SK-N-SH treated with all-trans-retinoic acid at 6 μM for 48 hours (cell line): ENCODE measurements around the gene STAMBPL1.

Experiments
- ATAC-seq: fragments of 200-7000 bp; cut with Tn5 transposase; 3 replicates; pipeline ENCODE4 v1.9.1; 2020; ENCODE audit warnings: mild to moderate bottlenecking, moderate library complexity
- BACH2 ChIP-seq: fragments of 250-450 bp; sonication (Bioruptor Pico); IDR thresholded peaks from 2 replicates; pipeline ENCODE4 v1.9.0; 2021; ENCODE audit warnings: mild to moderate bottlenecking, borderline replicate concordance
- CSDC2 ChIP-seq: fragments of 250-450 bp; sonication (Bioruptor Pico); IDR thresholded peaks from 2 replicates; pipeline ENCODE4 v1.5.0; 2020; ENCODE audit warnings: mild to moderate bottlenecking, moderate library complexity
- ESRRG ChIP-seq: fragments of 250-450 bp; sonication (Bioruptor Pico); IDR thresholded peaks from 2 replicates; pipeline ENCODE4 v1.6.1; 2021; ENCODE audit warnings: mild to moderate bottlenecking
- GLIS3 ChIP-seq: fragments of 250-450 bp; sonication (Bioruptor Pico); IDR thresholded peaks from 2 replicates; pipeline ENCODE4 v1.5.0; 2020; ENCODE audit warnings: mild to moderate bottlenecking, moderate library complexity
- ISL1 ChIP-seq: fragments of 250-450 bp; sonication (Bioruptor Pico); IDR thresholded peaks from 2 replicates; pipeline ENCODE4 v2.1.2; 2022; ENCODE audit warnings: mild to moderate bottlenecking, moderate library complexity
- OSR1 ChIP-seq: fragments of 250-450 bp; sonication (Bioruptor Pico); IDR thresholded peaks from 2 replicates; pipeline ENCODE4 v1.8.0; 2022; ENCODE audit warnings: moderate library complexity, mild to moderate bottlenecking, inconsistent platforms
- RARB ChIP-seq: fragments of 250-450 bp; sonication (Bioruptor Pico); IDR thresholded peaks from 2 replicates; pipeline ENCODE4 v1.8.0; 2021; ENCODE audit warnings: mild to moderate bottlenecking, moderate library complexity
- SNAI2 ChIP-seq: fragments of 250-450 bp; sonication (Bioruptor Pico); IDR thresholded peaks from 2 replicates; pipeline ENCODE4 v1.5.0; 2020; ENCODE audit warnings: mild to moderate bottlenecking, moderate library complexity
- TCF4 ChIP-seq: fragments of 250-450 bp; sonication (Bioruptor Pico); IDR thresholded peaks from 2 replicates; pipeline ENCODE4 v1.8.0; 2021; ENCODE audit warnings: mild to moderate bottlenecking, moderate library complexity, borderline replicate concordance
- TOX ChIP-seq: fragments of 250-450 bp; sonication (Bioruptor Pico); IDR thresholded peaks from 2 replicates; pipeline ENCODE4 v1.8.0; 2021; ENCODE audit warnings: mild to moderate bottlenecking, moderate library complexity, borderline replicate concordance
- ZC3H10 ChIP-seq: fragments of 250-450 bp; sonication (Bioruptor Pico); IDR thresholded peaks from 2 replicates; pipeline ENCODE4 v1.5.1; 2021; ENCODE audit warnings: mild to moderate bottlenecking, moderate library complexity
- ZFP3 ChIP-seq: fragments of 250-450 bp; sonication (Bioruptor Pico); IDR thresholded peaks from 2 replicates; pipeline ENCODE4 v1.5.0; 2020; ENCODE audit warnings: mild to moderate bottlenecking, moderate library complexity
- ZFP30 ChIP-seq: fragments of 450-650 bp; formaldehyde crosslinking; IDR thresholded peaks from 2 replicates; pipeline ENCODE4 v1.5.0; 2022; ENCODE audit warnings: mild to moderate bottlenecking, moderate library complexity
- ZNF565 ChIP-seq: fragments of 450-650 bp; formaldehyde crosslinking; conservative IDR thresholded peaks from 2 replicates; pipeline ENCODE4 v1.5.0; 2020; ENCODE audit warnings: low read depth, mild to moderate bottlenecking, moderate library complexity
- ZNF70 ChIP-seq: fragments of 450-650 bp; formaldehyde crosslinking; IDR thresholded peaks from 2 replicates; pipeline ENCODE4 v1.5.0; 2020; ENCODE audit warnings: mild to moderate bottlenecking, moderate library complexity
- ZNF8 ChIP-seq: fragments of 450-650 bp; formaldehyde crosslinking; IDR thresholded peaks from 2 replicates; pipeline ENCODE4 v1.5.0; 2020; ENCODE audit warnings: mild to moderate bottlenecking, moderate library complexity
- TF ChIP-seq, protein P1 (sequence below): fragments of 250-450 bp; sonication (Bioruptor Pico); IDR thresholded peaks from 2 replicates; pipeline ENCODE4 v1.5.0; 2020; ENCODE audit warnings: mild to moderate bottlenecking, moderate library complexity
- TF ChIP-seq, protein P2 (sequence below): fragments of 250-450 bp; sonication (Bioruptor Pico); IDR thresholded peaks from 2 replicates; pipeline ENCODE4 v1.5.1; 2020; ENCODE audit warnings: low read depth, mild to moderate bottlenecking, moderate library complexity
- TF ChIP-seq, protein P3 (sequence below): fragments of 250-450 bp; sonication (Bioruptor Pico); IDR thresholded peaks from 2 replicates; pipeline ENCODE4 v1.5.1; 2021; ENCODE audit warnings: mild to moderate bottlenecking, moderate library complexity
- TF ChIP-seq, protein P4 (sequence below): fragments of 250-450 bp; sonication (Bioruptor Pico); IDR thresholded peaks from 2 replicates; pipeline ENCODE4 v1.8.0; 2020; ENCODE audit warnings: mild to moderate bottlenecking, moderate library complexity, borderline replicate concordance
- TF ChIP-seq, protein P5 (sequence below): fragments of 250-450 bp; sonication (Bioruptor Pico); IDR thresholded peaks from 2 replicates; pipeline ENCODE4 v1.8.0; 2021; ENCODE audit warnings: low read depth, mild to moderate bottlenecking, moderate library complexity, borderline replicate concordance

STAMBPL1 gene

DNA sequence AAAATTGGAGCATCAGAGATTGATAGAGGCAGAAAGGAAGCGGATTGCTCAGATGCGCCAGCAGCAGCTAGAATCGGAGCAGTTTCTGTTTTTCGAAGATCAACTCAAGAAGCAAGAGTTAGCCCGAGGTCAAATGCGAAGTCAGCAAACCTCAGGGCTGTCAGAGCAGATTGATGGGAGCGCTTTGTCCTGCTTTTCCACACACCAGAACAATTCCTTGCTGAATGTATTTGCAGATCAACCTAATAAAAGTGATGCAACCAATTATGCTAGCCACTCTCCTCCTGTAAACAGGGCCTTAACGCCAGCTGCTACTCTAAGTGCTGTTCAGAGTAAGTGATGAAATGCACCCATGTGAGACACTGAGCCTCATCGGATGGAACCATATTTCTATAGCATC, 33.1 kb downstream of the STAMBPL1 start:
- peak; percentile 45 for ATAC-seq
- TF ChIP-seq CSDC2 (CRISPR knock-in tag) (peak; percentile 45; the same call in 1 of the 2 replicates), ZNF70 (CRISPR knock-in tag) (peak; percentile 90), ZNF8 (CRISPR knock-in tag) (no peak), SNAI2 (CRISPR knock-in tag) (no peak), ISL1 (CRISPR knock-in tag) (peak; percentile 63)
- TF ChIP-seq, protein P1, sequence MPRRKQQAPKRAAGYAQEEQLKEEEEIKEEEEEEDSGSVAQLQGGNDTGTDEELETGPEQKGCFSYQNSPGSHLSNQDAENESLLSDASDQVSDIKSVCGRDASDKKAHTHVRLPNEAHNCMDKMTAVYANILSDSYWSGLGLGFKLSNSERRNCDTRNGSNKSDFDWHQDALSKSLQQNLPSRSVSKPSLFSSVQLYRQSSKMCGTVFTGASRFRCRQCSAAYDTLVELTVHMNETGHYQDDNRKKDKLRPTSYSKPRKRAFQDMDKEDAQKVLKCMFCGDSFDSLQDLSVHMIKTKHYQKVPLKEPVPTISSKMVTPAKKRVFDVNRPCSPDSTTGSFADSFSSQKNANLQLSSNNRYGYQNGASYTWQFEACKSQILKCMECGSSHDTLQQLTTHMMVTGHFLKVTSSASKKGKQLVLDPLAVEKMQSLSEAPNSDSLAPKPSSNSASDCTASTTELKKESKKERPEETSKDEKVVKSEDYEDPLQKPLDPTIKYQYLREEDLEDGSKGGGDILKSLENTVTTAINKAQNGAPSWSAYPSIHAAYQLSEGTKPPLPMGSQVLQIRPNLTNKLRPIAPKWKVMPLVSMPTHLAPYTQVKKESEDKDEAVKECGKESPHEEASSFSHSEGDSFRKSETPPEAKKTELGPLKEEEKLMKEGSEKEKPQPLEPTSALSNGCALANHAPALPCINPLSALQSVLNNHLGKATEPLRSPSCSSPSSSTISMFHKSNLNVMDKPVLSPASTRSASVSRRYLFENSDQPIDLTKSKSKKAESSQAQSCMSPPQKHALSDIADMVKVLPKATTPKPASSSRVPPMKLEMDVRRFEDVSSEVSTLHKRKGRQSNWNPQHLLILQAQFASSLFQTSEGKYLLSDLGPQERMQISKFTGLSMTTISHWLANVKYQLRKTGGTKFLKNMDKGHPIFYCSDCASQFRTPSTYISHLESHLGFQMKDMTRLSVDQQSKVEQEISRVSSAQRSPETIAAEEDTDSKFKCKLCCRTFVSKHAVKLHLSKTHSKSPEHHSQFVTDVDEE (CRISPR knock-in tag): peak; percentile 54; the same call in 1 of the 2 replicates
- TF ChIP-seq, all 23 proteins: peak for 4

DNA sequence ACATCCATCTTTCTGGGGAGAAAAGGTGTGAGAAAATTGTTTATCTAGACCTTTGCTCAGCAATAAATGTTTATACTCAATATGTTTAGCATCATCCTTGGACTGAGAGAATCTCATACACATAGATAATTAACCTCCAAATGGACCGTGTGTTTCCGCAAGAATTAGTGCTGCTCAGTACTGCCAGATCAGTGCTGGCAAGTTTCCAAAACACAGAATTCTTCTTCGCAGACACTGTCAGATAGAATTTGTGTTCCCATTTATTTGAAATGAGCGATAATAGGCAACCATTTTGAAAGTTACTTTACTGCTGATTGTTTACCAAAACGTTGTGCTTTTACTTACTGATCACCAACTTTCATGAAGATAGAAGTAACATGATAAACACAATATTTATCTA, 33.7 kb downstream of the STAMBPL1 start:
- peak; percentile 52 for ATAC-seq
- TF ChIP-seq RARB: no peak
- no peak for TF ChIP-seq ZFP3 (CRISPR knock-in tag)
- no peak for TF ChIP-seq ZNF565 (CRISPR knock-in tag)
- TF ChIP-seq, protein P2, sequence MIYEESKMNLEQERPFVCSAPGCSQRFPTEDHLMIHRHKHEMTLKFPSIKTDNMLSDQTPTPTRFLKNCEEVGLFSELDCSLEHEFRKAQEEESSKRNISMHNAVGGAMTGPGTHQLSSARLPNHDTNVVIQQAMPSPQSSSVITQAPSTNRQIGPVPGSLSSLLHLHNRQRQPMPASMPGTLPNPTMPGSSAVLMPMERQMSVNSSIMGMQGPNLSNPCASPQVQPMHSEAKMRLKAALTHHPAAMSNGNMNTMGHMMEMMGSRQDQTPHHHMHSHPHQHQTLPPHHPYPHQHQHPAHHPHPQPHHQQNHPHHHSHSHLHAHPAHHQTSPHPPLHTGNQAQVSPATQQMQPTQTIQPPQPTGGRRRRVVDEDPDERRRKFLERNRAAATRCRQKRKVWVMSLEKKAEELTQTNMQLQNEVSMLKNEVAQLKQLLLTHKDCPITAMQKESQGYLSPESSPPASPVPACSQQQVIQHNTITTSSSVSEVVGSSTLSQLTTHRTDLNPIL (CRISPR knock-in tag): no peak
- peak; percentile 74 for TF ChIP-seq ISL1 (CRISPR knock-in tag)
- no peak for TF ChIP-seq ZNF8 (CRISPR knock-in tag)
- TF ChIP-seq ZNF70 (CRISPR knock-in tag): no peak
- no peak for TF ChIP-seq ZC3H10 (CRISPR knock-in tag)
- TF ChIP-seq TOX (CRISPR knock-in tag): no peak
- no peak for TF ChIP-seq TCF4 (CRISPR knock-in tag)
- TF ChIP-seq ESRRG (CRISPR knock-in tag): no peak
- TF ChIP-seq, protein P3, sequence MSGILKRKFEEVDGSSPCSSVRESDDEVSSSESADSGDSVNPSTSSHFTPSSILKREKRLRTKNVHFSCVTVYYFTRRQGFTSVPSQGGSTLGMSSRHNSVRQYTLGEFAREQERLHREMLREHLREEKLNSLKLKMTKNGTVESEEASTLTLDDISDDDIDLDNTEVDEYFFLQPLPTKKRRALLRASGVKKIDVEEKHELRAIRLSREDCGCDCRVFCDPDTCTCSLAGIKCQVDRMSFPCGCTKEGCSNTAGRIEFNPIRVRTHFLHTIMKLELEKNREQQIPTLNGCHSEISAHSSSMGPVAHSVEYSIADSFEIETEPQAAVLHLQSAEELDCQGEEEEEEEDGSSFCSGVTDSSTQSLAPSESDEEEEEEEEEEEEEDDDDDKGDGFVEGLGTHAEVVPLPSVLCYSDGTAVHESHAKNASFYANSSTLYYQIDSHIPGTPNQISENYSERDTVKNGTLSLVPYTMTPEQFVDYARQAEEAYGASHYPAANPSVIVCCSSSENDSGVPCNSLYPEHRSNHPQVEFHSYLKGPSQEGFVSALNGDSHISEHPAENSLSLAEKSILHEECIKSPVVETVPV (CRISPR knock-in tag): no peak
- TF ChIP-seq GLIS3 (CRISPR knock-in tag): no peak
- TF ChIP-seq, protein P4, sequence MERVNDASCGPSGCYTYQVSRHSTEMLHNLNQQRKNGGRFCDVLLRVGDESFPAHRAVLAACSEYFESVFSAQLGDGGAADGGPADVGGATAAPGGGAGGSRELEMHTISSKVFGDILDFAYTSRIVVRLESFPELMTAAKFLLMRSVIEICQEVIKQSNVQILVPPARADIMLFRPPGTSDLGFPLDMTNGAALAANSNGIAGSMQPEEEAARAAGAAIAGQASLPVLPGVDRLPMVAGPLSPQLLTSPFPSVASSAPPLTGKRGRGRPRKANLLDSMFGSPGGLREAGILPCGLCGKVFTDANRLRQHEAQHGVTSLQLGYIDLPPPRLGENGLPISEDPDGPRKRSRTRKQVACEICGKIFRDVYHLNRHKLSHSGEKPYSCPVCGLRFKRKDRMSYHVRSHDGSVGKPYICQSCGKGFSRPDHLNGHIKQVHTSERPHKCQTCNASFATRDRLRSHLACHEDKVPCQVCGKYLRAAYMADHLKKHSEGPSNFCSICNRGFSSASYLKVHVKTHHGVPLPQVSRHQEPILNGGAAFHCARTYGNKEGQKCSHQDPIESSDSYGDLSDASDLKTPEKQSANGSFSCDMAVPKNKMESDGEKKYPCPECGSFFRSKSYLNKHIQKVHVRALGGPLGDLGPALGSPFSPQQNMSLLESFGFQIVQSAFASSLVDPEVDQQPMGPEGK (CRISPR knock-in tag): peak; percentile 29; the same call in 1 of the 2 replicates

DNA sequence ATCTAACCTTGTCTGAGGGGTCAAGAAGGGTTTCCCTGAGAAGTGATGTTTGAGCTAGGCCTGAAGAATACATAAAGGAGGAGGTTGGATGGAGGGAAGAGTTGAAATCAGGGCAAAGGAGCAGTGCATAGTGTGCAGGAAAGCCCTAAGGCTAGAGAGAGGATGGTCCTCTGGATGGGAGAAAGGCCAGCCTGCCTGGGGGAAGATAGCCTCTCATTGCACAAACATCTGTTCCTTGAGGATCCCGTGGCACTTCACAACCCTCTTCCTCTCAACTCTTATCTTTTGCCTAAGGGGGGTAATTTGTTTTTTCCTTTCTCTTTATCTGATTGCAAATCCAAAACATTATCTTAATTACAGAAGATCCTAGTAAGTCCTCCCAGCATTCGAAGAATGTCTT, 35.7 kb downstream of the STAMBPL1 start:
- no peak; the same call in 2 of the 3 replicates for ATAC-seq
- no peak for TF ChIP-seq ZNF565 (CRISPR knock-in tag)
- TF ChIP-seq, protein P3 (CRISPR knock-in tag): no peak
- no peak for TF ChIP-seq OSR1 (CRISPR knock-in tag)
- TF ChIP-seq, protein P1 (CRISPR knock-in tag): no peak
- TF ChIP-seq TCF4 (CRISPR knock-in tag): no peak
- no peak for TF ChIP-seq ISL1 (CRISPR knock-in tag)
- no peak for TF ChIP-seq RARB
- TF ChIP-seq GLIS3 (CRISPR knock-in tag): no peak
- TF ChIP-seq ZFP30 (CRISPR knock-in tag): no peak
- TF ChIP-seq ZFP3 (CRISPR knock-in tag): no peak
- TF ChIP-seq, protein P5, sequence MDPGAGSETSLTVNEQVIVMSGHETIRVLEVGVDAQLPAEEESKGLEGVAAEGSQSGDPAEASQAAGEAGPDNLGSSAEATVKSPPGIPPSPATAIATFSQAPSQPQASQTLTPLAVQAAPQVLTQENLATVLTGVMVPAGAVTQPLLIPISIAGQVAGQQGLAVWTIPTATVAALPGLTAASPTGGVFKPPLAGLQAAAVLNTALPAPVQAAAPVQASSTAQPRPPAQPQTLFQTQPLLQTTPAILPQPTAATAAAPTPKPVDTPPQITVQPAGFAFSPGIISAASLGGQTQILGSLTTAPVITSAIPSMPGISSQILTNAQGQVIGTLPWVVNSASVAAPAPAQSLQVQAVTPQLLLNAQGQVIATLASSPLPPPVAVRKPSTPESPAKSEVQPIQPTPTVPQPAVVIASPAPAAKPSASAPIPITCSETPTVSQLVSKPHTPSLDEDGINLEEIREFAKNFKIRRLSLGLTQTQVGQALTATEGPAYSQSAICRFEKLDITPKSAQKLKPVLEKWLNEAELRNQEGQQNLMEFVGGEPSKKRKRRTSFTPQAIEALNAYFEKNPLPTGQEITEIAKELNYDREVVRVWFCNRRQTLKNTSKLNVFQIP (CRISPR knock-in tag): no peak
- no peak for TF ChIP-seq SNAI2 (CRISPR knock-in tag)
- TF ChIP-seq ZC3H10 (CRISPR knock-in tag): no peak
- TF ChIP-seq, protein P2 (CRISPR knock-in tag): no peak
- TF ChIP-seq BACH2: no peak
